K562 (cell line): ENCODE data around the gene SLC36A3. TPM values are rescaled to one million over a fixed set of nuclear protein-coding genes. Genes with fewer than 3 reads are reported as not detected.

Experiments used
- ATAC-seq: fragments of 200-7000 bp; cut with Tn5 transposase; 3 replicates; pipeline ENCODE4 v1.9.1; 2020; ENCODE audit warnings: moderate library complexity
- BruUV-seq: library from RNA; stranded (reverse); fragments of 400-500 nt; replicated peaks from 2 replicates; lab custom pipeline; 2021; lab: Mats Ljungman, UMichigan
- CTCF ChIA-PET: fragments of 300-600 bp; formaldehyde crosslinking; extraction: SDS; loops from one replicate; lab custom pipeline; 2021; ENCODE audit warnings: low intra/inter-chr PET ratio; lab: Yijun Ruan, JAX
- POLR2A ChIA-PET: fragments of 300-600, 350-650 bp; sonication (Branson Sonifier 250); formaldehyde crosslinking; extraction: SDS; loops from one replicate; lab custom pipeline; 2021; ENCODE audit warnings: antibody characterized with exemption, inconsistent platforms; lab: Yijun Ruan, JAX
- DNase-seq, 4 experiments: peaks; one replicate each; pipeline versions ENCODE4 v3.0.0 to v3.0.0-alpha.2; 2011 to 2018; ENCODE audit warnings: low spot score in 3 of 4, mixed read lengths in 3 of 4; ENCODE audit errors: extremely low read depth in 1 of 4
- FAIRE-seq: peaks from 2 replicates; lab custom pipeline; 2011; peaks lifted over from hg19 to GRCh38; lab: Jason Lieb, UNC
- H2AFZ ChIP-seq: 2 replicates; pipeline ENCODE4 v1.6.0; 2011; ENCODE audit warnings: low read depth, low read length, control low read depth, inconsistent platforms
- H3K27ac ChIP-seq: fragments of 200-600 bp; 3 replicates; pipeline ENCODE4 v1.8.0; 2011; ENCODE audit warnings: low read depth, mild to moderate bottlenecking, control low read depth, inconsistent platforms, low read length, moderate library complexity, mixed read lengths; ENCODE audit errors: extremely low read depth
- H3K27me3 ChIP-seq, 2 experiments: fragments of 300-600 bp in 1 of 2; 2 replicates in 1 of 2; 3 replicates in 1 of 2; pipeline versions ENCODE4 v1.6.0 to v1.8.0; 2011; ENCODE audit warnings: inconsistent platforms in 2 of 2, low read length in 2 of 2, mild to moderate bottlenecking in 1 of 2, mixed read lengths in 1 of 2, moderate library complexity in 1 of 2; ENCODE audit not compliant: control insufficient read depth in 2 of 2, insufficient read depth in 2 of 2
- H3K36me3 ChIP-seq: fragments of 300-600 bp; 3 replicates; pipeline ENCODE4 v1.8.0; 2011; ENCODE audit warnings: mild to moderate bottlenecking, low read length, inconsistent platforms; ENCODE audit not compliant: control insufficient read depth, insufficient read depth
- H3K4me1 ChIP-seq, 2 experiments: fragments of 200-600 bp in 1 of 2; replicated peaks in 1 of 2; 2 replicates in 1 of 2; 3 replicates in 1 of 2; pipeline versions ENCODE4 v1.5.1 to v1.8.0; 2011; ENCODE audit warnings: inconsistent platforms in 2 of 2, low read length in 2 of 2, mild to moderate bottlenecking in 1 of 2, mixed read lengths in 1 of 2, moderate library complexity in 1 of 2; ENCODE audit not compliant: control insufficient read depth in 2 of 2, insufficient read depth in 2 of 2
- H3K4me2 ChIP-seq: 2 replicates; pipeline ENCODE4 v1.6.1; 2011; ENCODE audit warnings: low read length, control low read depth, inconsistent platforms, mixed read lengths; ENCODE audit not compliant: insufficient read depth
- H3K4me3 ChIP-seq: fragments of 200-600 bp; sonication (generic), shearing (Covaris generic); 2 replicates; pipeline ENCODE4 v1.5.1; 2016; ENCODE audit warnings: control low read depth, inconsistent platforms
- H3K79me2 ChIP-seq: fragments of 200-600 bp; 3 replicates; pipeline ENCODE4 v1.8.0; 2011; ENCODE audit warnings: low read length, inconsistent platforms; ENCODE audit not compliant: control insufficient read depth, insufficient read depth
- H3K9ac ChIP-seq, 2 experiments: 2 replicates each; pipeline versions ENCODE4 v1.6.0 to v1.6.1; 2011; ENCODE audit warnings: low read depth in 2 of 2, low read length in 2 of 2, control low read depth in 1 of 2, inconsistent platforms in 1 of 2, mild to moderate bottlenecking in 1 of 2, mixed read lengths in 1 of 2; ENCODE audit not compliant: insufficient read depth in 1 of 2
- H3K9me1 ChIP-seq: one replicate; pipeline ENCODE4 v1.6.0; 2011; ENCODE audit warnings: inconsistent platforms, mild to moderate bottlenecking, low read length, moderate library complexity; ENCODE audit not compliant: control insufficient read depth, insufficient read depth
- H3K9me3 ChIP-seq: replicated peaks from 2 replicates; pipeline ENCODE4 v1.5.1; 2011; ENCODE audit warnings: low read depth, low read length, inconsistent platforms; ENCODE audit not compliant: control insufficient read depth, insufficient read depth
- H4K20me1 ChIP-seq: replicated peaks from 2 replicates; pipeline ENCODE4 v1.6.1; 2011; ENCODE audit warnings: low read length, inconsistent platforms, mixed read lengths; ENCODE audit not compliant: control insufficient read depth, insufficient read depth
- CEBPB ChIP-seq: fragments of 450-650 bp; IDR thresholded peaks from 2 replicates; pipeline ENCODE4 v1.6.1; 2016; ENCODE audit warnings: missing genetic modification characterization, missing compliant biosample characterization
- CEBPG ChIP-seq, 3 experiments: fragments of 200-800 bp in 1 of 3; sonication (Bioruptor generic) in 1 of 3; sonication (generic) in 1 of 3; formaldehyde crosslinking in 1 of 3; IDR thresholded peaks in 2 of 3; conservative IDR thresholded peaks in 1 of 3; 2 replicates each; pipeline versions ENCODE4 v1.6.1 to v1.8.0; 2016 to 2022; ENCODE audit warnings: missing compliant biosample characterization in 2 of 3, missing genetic modification characterization in 2 of 3, mild to moderate bottlenecking in 1 of 3, missing genetic modification reagents in 1 of 3
- FUS ChIP-seq: fragments of 200-400 bp; formaldehyde crosslinking; optimal IDR thresholded peaks from 2 replicates; pipeline ENCODE3; 2017; ENCODE audit warnings: low read depth, low read length
- ZNF408 ChIP-seq: fragments of 250-450 bp; sonication (Bioruptor Pico); IDR thresholded peaks from 2 replicates; pipeline ENCODE4 v1.4.0; 2020; ENCODE audit warnings: low read depth, mild to moderate bottlenecking, moderate library complexity
- WGBS: fragments of 100-300 bp; shearing (Covaris generic); methylation state at CpG from one replicate; pipeline ENCODE4 v1.1.6; 2016; ENCODE audit warnings: low coverage, mixed read lengths; ENCODE audit not compliant: insufficient coverage; ENCODE audit errors: missing lambda C conversion rate; 5-methylcytosine and 5-hydroxymethylcytosine counted together
- in situ Hi-C: fragments of 300-500 bp; cut with MboI; formaldehyde crosslinking; loops from 4 replicates; pipeline ENCODE4 v1.15.0; 2018; ENCODE audit warnings: inconsistent platforms, mixed read lengths
- intact Hi-C: fragments of 100-400 bp; cut with micrococcal nuclease; formaldehyde crosslinking; loops from 2 replicates; pipeline ENCODE4 v1.14.2; 2022
- polyA plus RNA-seq, 8 experiments: library from polyadenylated mRNA; depleted of rRNA in 4 of 8; stranded (reverse) in 5 of 8; unstranded in 3 of 8; fragments of >200 nt; fragmentation: Nextera tagmentation in 2 of 8; fragmentation: Illumina TruSeq in 1 of 8; extraction: Ambion mirVana in 2 of 8; extraction: Trizol in 1 of 8; gene quantifications; 2 replicates each; pipeline versions ENCODE4 v1.2.1 to v1.2.3, GENCODE V29; 2011 to 2014; ENCODE audit warnings: inconsistent platforms in 1 of 8, missing spikeins in 1 of 8
- total RNA-seq, 7 experiments: library from RNA; depleted of rRNA in 6 of 7; stranded (reverse); fragments of >200 nt in 6 of 7; fragmentation: Illumina TruSeq in 2 of 7; extraction: Trizol in 2 of 7; gene quantifications; 2 replicates each; pipeline versions ENCODE4 v1.2.1 to v1.2.3, GENCODE V29; 2011 to 2021; ENCODE audit warnings: low replicate concordance in 1 of 7
- TF ChIP-seq, protein P1 (sequence below): fragments of 250-450 bp; sonication (Bioruptor Pico); IDR thresholded peaks from 2 replicates; pipeline ENCODE4 v1.5.1; 2021; ENCODE audit warnings: mild to moderate bottlenecking

SLC36A3 gene
- total and polyA plus RNA-seq, 9 of the 15 experiments (the other 6 are each of a cell fraction or from before 2014, with no cell fraction given): not detected

DNA sequence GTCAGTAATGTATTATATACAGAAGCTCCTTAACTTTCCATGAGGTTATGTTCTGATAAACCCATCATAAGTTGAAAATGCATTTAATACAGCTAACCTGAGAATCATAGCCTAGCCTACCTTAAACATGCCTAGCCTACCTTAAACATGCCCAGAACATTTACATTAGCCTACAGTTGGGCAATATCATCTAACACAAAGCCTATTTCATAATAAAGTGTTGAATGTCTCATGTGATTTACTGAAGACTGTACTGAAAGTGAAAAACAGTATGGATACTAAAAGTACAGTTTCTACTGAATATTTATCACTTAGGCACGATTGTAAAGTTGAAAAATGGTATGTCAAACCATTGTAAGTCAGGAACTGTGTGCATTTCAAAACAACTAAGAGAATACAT lies 49.0 kb downstream of the SLC36A3 start:
- Histone ChIP-seq H4K20me1 (no peaks in the 10 kb centered on the region), H3K27me3 (no peaks in the 10 kb centered on the region), H3K4me3 (no peak overlapping the region), H3K36me3 (no peaks in the 10 kb centered on the region), H3K9me3 (no peaks in the 10 kb centered on the region), H3K4me2 (no peak overlapping the region), H3K9me1 (no peaks in the 10 kb centered on the region), H3K4me1 (peaks cover 9 to 18% of the 10 kb centered on the region in 2 experiments; a peak in 4 of 5 replicates), H3K27ac (no peak overlapping the region), H2AFZ (no peak overlapping the region), H3K9ac (no peak overlapping the region), H3K79me2 (peaks cover 3% of the 10 kb centered on the region; the same call in 2 of the 3 replicates)
- DNase-seq: no peak
- BruUV-seq: no TSS peak
- intact Hi-C loops (no loop called here), in situ Hi-C loops (no loop called here)
- 47% methylated on average over 1 of the region's 1 CpG for WGBS
- no peak for ATAC-seq
- FAIRE-seq: no peak
- CTCF ChIA-PET: no interaction called here
- POLR2A ChIA-PET: interaction anchor here (0.7 to 3.1 kb wide), 5 partner anchors 10 to 299 kb away, joined by 3 to 11 read pairs (median 3); no protein-coding TSS in a partner anchor
- TF ChIP-seq FUS: no peak
- TF ChIP-seq CEBPG (CRISPR knock-in tag; IDR thresholded peaks at IDR 0.05): no peak
- TF ChIP-seq CEBPG (tag; conservative IDR thresholded peaks at IDR 0.05 in 1 of 2, IDR thresholded peaks at IDR 0.05 in 1 of 2): 0 out of 4 replicates have a peak, but pooled peaks of 1 of the 2 experiments have one; percentile 20
- no peak for TF ChIP-seq ZNF408
- TF ChIP-seq CEBPB (tag): peak; percentile 11; the same call in 1 of the 2 replicates
- TF ChIP-seq, protein P1, sequence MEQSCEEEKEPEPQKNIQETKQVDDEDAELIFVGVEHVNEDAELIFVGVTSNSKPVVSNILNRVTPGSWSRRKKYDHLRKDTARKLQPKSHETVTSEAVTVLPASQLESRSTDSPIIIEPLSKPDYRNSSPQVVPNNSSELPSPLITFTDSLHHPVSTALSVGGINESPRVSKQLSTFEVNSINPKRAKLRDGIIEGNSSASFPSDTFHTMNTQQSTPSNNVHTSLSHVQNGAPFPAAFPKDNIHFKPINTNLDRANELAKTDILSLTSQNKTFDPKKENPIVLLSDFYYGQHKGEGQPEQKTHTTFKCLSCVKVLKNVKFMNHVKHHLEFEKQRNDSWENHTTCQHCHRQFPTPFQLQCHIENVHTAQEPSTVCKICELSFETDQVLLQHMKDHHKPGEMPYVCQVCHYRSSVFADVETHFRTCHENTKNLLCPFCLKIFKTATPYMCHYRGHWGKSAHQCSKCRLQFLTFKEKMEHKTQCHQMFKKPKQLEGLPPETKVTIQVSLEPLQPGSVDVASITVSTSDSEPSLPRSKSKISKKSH (CRISPR knock-in tag): 0 out of 2 replicates have a peak, but pooled peaks have one; percentile 13
- TF ChIP-seq, all 486 proteins: peak for 3
